H1 (cell line): Measurements from ENCODE around the gene CEP170.

ENCODE experiments used
- GABPA ChIP-seq: IDR thresholded peaks from 2 replicates; pipeline ENCODE4 v1.6.1; 2011; ENCODE audit warnings: mild to moderate bottlenecking, low read length, moderate library complexity, borderline replicate concordance; ENCODE audit not compliant: insufficient read depth
- GTF2F1 ChIP-seq: IDR thresholded peaks from 2 replicates; pipeline ENCODE4 v1.6.1; 2012; ENCODE audit warnings: low read depth, low read length, improper control_type of control experiment, borderline replicate concordance
- JUN ChIP-seq: IDR thresholded peaks from 2 replicates; pipeline ENCODE4 v1.6.1; 2011; ENCODE audit warnings: low read depth, mild to moderate bottlenecking, improper control_type of control experiment, low read length
- JUND ChIP-seq: IDR thresholded peaks from 2 replicates; pipeline ENCODE4 v1.6.1; 2011; ENCODE audit warnings: mild to moderate bottlenecking, improper control_type of control experiment, low read length
- PHF8 ChIP-seq: fragments of 200-600 bp; sonication (generic); conservative IDR thresholded peaks from 2 replicates; pipeline ENCODE4 v1.7.1; 2012; ENCODE audit warnings: low read depth, mild to moderate bottlenecking, inconsistent platforms, low read length, moderate library complexity
- POLR2A ChIP-seq, 2 experiments: IDR thresholded peaks; 1 replicate in 1 of 2; 2 replicates in 1 of 2; pipeline ENCODE4 v1.6.1; 2011; ENCODE audit warnings: low read depth in 2 of 2, low read length in 2 of 2, mild to moderate bottlenecking in 2 of 2; ENCODE audit errors: control extremely low read depth in 1 of 2
- POLR2AphosphoS5 ChIP-seq: IDR thresholded peaks from 2 replicates; pipeline ENCODE4 v1.6.1; 2011; ENCODE audit warnings: low read depth, low read length
- RAD21 ChIP-seq, 2 experiments: IDR thresholded peaks in 1 of 2; conservative IDR thresholded peaks in 1 of 2; 2 replicates each; pipeline ENCODE4 v1.6.1; 2011; ENCODE audit warnings: low read depth in 2 of 2, low read length in 2 of 2, improper control_type of control experiment in 1 of 2, inconsistent platforms in 1 of 2, mild to moderate bottlenecking in 1 of 2, moderate library complexity in 1 of 2
- TAF1 ChIP-seq: IDR thresholded peaks from 2 replicates; pipeline ENCODE4 v1.6.1; 2011; ENCODE audit warnings: mild to moderate bottlenecking, low read depth, low read length
- TAF7 ChIP-seq: optimal IDR thresholded peaks from 2 replicates; pipeline ENCODE3; 2011; ENCODE audit warnings: low read depth, mild to moderate bottlenecking, inconsistent platforms, low read length, moderate library complexity, borderline replicate concordance
- TEAD4 ChIP-seq: IDR thresholded peaks from 2 replicates; pipeline ENCODE4 v1.6.1; 2012; ENCODE audit warnings: low read depth, low read length, inconsistent platforms, mixed read lengths
- TF ChIP-seq, protein P1 (sequence below), 3 experiments: IDR thresholded peaks; 1 replicate in 2 of 3; 2 replicates in 1 of 3; pipeline versions ENCODE4 v1.5.1 to v1.6.1; 2011; ENCODE audit warnings: low read length in 3 of 3, mild to moderate bottlenecking in 3 of 3, inconsistent platforms in 2 of 3, low read depth in 1 of 3, moderate library complexity in 1 of 3; ENCODE audit not compliant: insufficient read depth in 1 of 3; ENCODE audit errors: control extremely low read depth in 1 of 3
- TF ChIP-seq, protein P2 (sequence below): IDR thresholded peaks from 2 replicates; pipeline ENCODE4 v1.6.1; 2012; ENCODE audit warnings: low read length, inconsistent platforms
- TF ChIP-seq, protein P3 (sequence below): IDR thresholded peaks from 2 replicates; pipeline ENCODE4 v1.6.1; 2012; ENCODE audit warnings: inconsistent platforms

DNA sequence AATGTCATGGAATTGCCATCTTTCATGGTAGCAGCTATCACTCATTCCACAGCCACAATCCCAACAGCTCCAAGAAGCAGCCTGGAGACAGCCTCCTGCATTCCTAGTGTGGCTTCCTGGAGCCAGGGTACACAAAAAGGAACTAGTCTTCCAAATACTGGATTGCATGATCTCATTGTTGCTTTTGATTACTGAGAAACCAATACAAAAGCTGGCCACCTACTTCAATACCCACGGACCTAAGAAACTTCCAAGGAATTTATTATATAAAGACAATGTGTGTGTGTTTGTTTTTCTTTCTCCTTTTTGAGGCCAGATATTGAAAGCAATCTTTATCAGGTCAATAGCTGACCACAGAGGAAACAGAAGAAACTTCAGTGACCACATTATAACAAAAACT is 25.6 kb downstream of the CEP170 start:
- no peak for TF ChIP-seq POLR2A (IDR thresholded peaks at IDR 0.05; ENCODE audit: control extremely low read depth in 1 of 2, low read depth in 2 of 2, low read length in 2 of 2)
- TF ChIP-seq, protein P1, sequence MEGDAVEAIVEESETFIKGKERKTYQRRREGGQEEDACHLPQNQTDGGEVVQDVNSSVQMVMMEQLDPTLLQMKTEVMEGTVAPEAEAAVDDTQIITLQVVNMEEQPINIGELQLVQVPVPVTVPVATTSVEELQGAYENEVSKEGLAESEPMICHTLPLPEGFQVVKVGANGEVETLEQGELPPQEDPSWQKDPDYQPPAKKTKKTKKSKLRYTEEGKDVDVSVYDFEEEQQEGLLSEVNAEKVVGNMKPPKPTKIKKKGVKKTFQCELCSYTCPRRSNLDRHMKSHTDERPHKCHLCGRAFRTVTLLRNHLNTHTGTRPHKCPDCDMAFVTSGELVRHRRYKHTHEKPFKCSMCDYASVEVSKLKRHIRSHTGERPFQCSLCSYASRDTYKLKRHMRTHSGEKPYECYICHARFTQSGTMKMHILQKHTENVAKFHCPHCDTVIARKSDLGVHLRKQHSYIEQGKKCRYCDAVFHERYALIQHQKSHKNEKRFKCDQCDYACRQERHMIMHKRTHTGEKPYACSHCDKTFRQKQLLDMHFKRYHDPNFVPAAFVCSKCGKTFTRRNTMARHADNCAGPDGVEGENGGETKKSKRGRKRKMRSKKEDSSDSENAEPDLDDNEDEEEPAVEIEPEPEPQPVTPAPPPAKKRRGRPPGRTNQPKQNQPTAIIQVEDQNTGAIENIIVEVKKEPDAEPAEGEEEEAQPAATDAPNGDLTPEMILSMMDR (IDR thresholded peaks at IDR 0.05; ENCODE audit: control extremely low read depth in 1 of 3, insufficient read depth in 1 of 3, low read depth in 1 of 3, low read length in 3 of 3) = no peak
- no peak for TF ChIP-seq PHF8
- TF ChIP-seq JUND = no peak
- no peak for TF ChIP-seq TEAD4
- no peak for TF ChIP-seq TAF1
- TF ChIP-seq, protein P2, sequence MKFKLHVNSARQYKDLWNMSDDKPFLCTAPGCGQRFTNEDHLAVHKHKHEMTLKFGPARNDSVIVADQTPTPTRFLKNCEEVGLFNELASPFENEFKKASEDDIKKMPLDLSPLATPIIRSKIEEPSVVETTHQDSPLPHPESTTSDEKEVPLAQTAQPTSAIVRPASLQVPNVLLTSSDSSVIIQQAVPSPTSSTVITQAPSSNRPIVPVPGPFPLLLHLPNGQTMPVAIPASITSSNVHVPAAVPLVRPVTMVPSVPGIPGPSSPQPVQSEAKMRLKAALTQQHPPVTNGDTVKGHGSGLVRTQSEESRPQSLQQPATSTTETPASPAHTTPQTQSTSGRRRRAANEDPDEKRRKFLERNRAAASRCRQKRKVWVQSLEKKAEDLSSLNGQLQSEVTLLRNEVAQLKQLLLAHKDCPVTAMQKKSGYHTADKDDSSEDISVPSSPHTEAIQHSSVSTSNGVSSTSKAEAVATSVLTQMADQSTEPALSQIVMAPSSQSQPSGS = no peak
- TF ChIP-seq POLR2AphosphoS5 = no peak
- TF ChIP-seq, protein P3, sequence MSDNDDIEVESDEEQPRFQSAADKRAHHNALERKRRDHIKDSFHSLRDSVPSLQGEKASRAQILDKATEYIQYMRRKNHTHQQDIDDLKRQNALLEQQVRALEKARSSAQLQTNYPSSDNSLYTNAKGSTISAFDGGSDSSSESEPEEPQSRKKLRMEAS = no peak
- TF ChIP-seq JUN = no peak
- no peak for TF ChIP-seq RAD21 (IDR thresholded peaks at IDR 0.05 in 1 of 2, conservative IDR thresholded peaks at IDR 0.05 in 1 of 2; ENCODE audit: low read depth in 2 of 2, low read length in 2 of 2)
- TF ChIP-seq TAF7 = no peak
- TF ChIP-seq GTF2F1 = no peak
- TF ChIP-seq GABPA = no peak
